Psoas muscle (tissue), 8 donors: ENCODE measurements around the gene ESYT3. TPM values are rescaled to one million over a fixed set of nuclear protein-coding genes. Genes with fewer than 3 reads are reported as not detected.
"Not testable (repeated sequence)": the region's sequence is repeated elsewhere in the genome, so short reads cannot be mapped to it uniquely, and the experiment has no call there.

Experiments
- ATAC-seq, 4 donors: fragments of 200-7000 bp; cut with Tn5 transposase; one replicate each; pipeline ENCODE4 v1.9.1; 2020; ENCODE audit warnings: moderate library complexity in 3 of 4, mild to moderate bottlenecking in 2 of 4
- DNase-seq, 2 donors: peaks; one replicate each; pipeline ENCODE4 v3.0.0-alpha.2; 2020
- H3K27ac ChIP-seq: fragments of 200-600 bp; one replicate; pipeline ENCODE4 v1.8.0; 2022
- H3K27me3 ChIP-seq, 3 donors: fragments of 200-600 bp in 1 of 3; one replicate each; pipeline versions ENCODE4 v1.6.1 to v1.8.0; 2013 to 2022; ENCODE audit warnings: low read length in 2 of 3, mild to moderate bottlenecking in 2 of 3, moderate library complexity in 1 of 3; ENCODE audit not compliant: insufficient read depth in 3 of 3
- H3K36me3 ChIP-seq, 2 donors: fragments of 200-600 bp in 1 of 2; one replicate each; pipeline versions ENCODE4 v1.6.1 to v1.8.0; 2013 to 2022; ENCODE audit warnings: low read depth in 1 of 2, mild to moderate bottlenecking in 1 of 2, moderate library complexity in 1 of 2; ENCODE audit not compliant: insufficient read depth in 1 of 2
- H3K4me1 ChIP-seq: fragments of 200-600 bp; one replicate; pipeline ENCODE4 v1.8.0; 2022
- H3K4me3 ChIP-seq: fragments of 200-600 bp; one replicate; pipeline ENCODE4 v1.8.0; 2022; ENCODE audit warnings: mild to moderate bottlenecking
- H3K9me3 ChIP-seq: fragments of 200-600 bp; one replicate; pipeline ENCODE4 v1.8.0; 2022
- WGBS, 3 donors: extraction: QIAGEN DNeasy Blood & Tissue Kit; methylation state at CpG; one replicate each; pipeline versions ENCODE4 v1.1.6 to v1.1.7; 2013; 5-methylcytosine and 5-hydroxymethylcytosine counted together
- intact Hi-C, 2 donors: fragments of 100-400 bp; cut with DNase I; formaldehyde crosslinking; loops; one replicate each; pipeline versions ENCODE4 v1.11.0 to v1.14.2; 2022
- polyA plus RNA-seq, 3 donors: library from polyadenylated mRNA; stranded (reverse); fragments of 200-250 nt; gene quantifications; one replicate each; pipeline ENCODE4 v1.2.3, GENCODE V29; 2013
- total RNA-seq, 4 donors: library from RNA; stranded (reverse); fragmentation: NEBNext Ultra II Directional in 2 of 4; extraction: Animal tissue kit (Norgen Biotek cat#: 25700) in 2 of 4; gene quantifications; one replicate each; pipeline versions ENCODE4 v1.2.1 to v1.2.4, GENCODE V29; 2021 to 2023
- TF ChIP-seq, protein P1 (sequence below): fragments of 200-600 bp; IDR thresholded peaks from one replicate; pipeline ENCODE4 v1.8.0; 2022; ENCODE audit warnings: antibody characterized with exemption
- donor health status: healthy with polysubstance abuse.
- donor health status: DM: no; HTN: no; CAD: no; lungs with moderate emphysema.
- donor health status: Bipolar disorder and iron deficiency.
- donor health status: healthy.
- donor health status: DM: yes; HTN: yes; CAD: no.
- donor health status: DM: no; HTN: no; CAD: no.
- donor health status: DM: no; HTN: no; CAD: no.
- donor health status: DM: yes; HTN: yes; CAD: no.

Gene ESYT3
- total and polyA plus RNA-seq, 7 donors = 0.35 to 4.5 (median 2.0) TPM

DNA sequence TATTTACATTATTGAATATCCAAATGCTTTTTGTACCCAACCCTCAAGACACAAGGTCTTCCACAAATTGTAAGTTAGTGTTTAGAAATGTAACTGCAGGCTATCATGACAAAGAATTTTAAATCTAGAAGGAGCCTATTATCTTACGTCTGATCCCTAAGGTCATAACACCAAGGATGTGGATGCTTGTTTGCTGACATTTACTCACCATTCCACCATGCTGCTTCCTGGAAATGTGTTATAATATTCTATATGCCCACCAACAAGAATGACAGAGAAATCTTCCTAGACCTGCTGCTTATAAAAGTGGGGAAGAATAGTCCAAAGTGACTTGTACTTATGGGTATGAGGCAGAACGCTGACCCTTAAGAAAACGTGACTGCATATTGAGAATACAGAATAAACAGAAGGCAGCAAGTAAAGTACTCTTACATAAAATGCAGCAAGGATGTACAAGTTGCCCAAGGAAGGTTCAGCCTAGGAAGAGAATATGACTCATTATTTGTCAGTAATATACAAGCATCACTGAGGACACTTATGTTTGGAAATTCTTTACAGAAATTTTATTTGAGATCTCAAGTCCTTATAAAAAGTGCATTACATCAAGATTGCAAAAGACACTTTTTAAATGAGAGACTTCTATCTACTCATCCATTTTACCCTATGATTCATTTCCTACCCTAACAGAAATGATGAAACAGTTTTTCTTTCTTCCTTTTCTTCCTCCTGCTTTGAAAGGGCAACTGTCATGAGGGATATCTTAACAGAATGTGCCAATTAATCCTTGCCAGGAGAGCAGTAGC is 59.6 kb downstream of the ESYT3 start:
- TF ChIP-seq, protein P1, sequence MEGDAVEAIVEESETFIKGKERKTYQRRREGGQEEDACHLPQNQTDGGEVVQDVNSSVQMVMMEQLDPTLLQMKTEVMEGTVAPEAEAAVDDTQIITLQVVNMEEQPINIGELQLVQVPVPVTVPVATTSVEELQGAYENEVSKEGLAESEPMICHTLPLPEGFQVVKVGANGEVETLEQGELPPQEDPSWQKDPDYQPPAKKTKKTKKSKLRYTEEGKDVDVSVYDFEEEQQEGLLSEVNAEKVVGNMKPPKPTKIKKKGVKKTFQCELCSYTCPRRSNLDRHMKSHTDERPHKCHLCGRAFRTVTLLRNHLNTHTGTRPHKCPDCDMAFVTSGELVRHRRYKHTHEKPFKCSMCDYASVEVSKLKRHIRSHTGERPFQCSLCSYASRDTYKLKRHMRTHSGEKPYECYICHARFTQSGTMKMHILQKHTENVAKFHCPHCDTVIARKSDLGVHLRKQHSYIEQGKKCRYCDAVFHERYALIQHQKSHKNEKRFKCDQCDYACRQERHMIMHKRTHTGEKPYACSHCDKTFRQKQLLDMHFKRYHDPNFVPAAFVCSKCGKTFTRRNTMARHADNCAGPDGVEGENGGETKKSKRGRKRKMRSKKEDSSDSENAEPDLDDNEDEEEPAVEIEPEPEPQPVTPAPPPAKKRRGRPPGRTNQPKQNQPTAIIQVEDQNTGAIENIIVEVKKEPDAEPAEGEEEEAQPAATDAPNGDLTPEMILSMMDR = no peak
- Histone ChIP-seq H3K9me3 (no peaks in the 10 kb centered on the region), H3K36me3 (no peaks in the 10 kb centered on the region), H3K4me3 (no peak overlapping the region), H3K27me3 (no peaks in the 10 kb centered on the region), H3K4me1 (peaks cover 31% of the 10 kb centered on the region), H3K27ac (peak overlapping the region; percentile 79)
- DNase-seq = no peak
- WGBS, 3 donors = 61 to 81% (median 62%) methylated on average over 3 of the region's 3 CpGs
- intact Hi-C loops = loop anchor here in 1 of 2 donors (2.0 kb wide), 1 partner anchor 49 kb away; no protein-coding TSS in a partner anchor
- ATAC-seq = peak; percentile 90 to 94 (median 91)

DNA sequence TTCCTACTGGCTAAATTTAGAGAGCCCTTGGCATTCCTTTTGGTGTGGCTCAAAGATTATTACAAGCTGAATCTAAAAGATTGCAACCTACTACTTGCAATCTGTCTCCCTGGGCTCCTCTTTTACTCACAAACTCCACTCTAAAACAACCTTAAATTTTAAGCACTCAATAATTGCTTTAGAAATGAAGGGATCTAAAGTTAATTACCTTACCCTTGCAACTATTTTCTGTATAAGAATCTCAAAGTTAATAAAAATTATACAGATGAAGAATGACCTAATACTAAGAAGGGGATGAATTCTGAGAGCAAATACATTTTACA is 60.2 kb downstream of the ESYT3 start:
- TF ChIP-seq, protein P1 = no peak
- Histone ChIP-seq H3K9me3 (no peaks in the 10 kb centered on the region), H3K27me3 (no peaks in the 10 kb centered on the region), H3K36me3 (peaks cover 0 to 3% of the 10 kb centered on the region in 2 donors), H3K27ac (peak overlapping the region; percentile 79), H3K4me3 (no peak overlapping the region), H3K4me1 (peaks cover 31% of the 10 kb centered on the region)
- intact Hi-C loops = no loop called here
- DNase-seq = no peak
- ATAC-seq = no peak

DNA sequence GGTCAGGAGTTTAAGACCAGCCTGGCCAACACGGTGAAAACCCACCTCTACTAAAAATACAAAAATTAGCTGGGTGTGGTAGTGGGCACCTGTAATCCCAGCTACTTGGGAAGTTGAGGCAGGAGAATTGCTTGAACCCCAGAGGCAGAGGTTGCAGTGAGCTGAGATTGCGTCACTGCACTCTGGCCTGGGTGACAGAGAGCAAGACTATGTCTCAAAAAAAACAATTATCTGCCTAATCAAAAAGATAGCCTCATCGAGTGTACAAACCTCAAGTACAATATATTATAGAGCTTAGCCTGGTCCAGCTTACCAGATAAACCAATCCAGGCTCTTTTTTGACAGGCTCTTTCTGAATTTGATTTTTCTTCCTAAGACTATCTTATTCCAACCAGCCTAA is 61.2 kb downstream of the ESYT3 start:
- WGBS, 3 donors = 72 to 87% (median 73%) methylated on average over 3 of the region's 3 CpGs
- Histone ChIP-seq H3K4me1 (peaks cover 31% of the 10 kb centered on the region), H3K27ac (peak overlapping the region; percentile 79)
- ATAC-seq, intact Hi-C loops, DNase-seq, H3K27me3 ChIP-seq, H3K36me3 ChIP-seq, H3K4me3 ChIP-seq, H3K9me3 ChIP-seq: not testable (repeated sequence)

DNA sequence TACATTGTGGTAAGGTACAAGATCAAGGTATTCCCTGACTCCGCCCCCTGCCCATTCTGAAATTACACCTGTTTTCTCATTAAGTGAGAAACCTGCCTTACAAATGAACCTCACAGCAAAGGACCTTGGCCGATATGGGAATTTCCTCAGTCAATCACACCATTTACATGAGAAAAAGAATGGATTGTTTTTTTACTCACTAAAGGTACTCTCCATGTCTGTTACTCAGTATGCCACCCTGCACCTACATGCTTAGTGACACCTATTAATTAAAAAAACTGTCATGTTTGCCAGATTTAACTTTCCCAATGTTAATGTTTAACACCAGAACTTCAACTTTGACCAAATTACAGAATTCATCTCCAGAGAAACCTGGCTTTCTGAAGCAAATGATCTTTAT is 62.0 kb downstream of the ESYT3 start:
- no peaks in the 10 kb centered on the region for H3K9me3 ChIP-seq
- intact Hi-C loops = no loop called here
- peaks cover 0 to 9% of the 10 kb centered on the region in 2 donors for H3K36me3 ChIP-seq
- WGBS, 3 donors = 89 to 93% (median 92%) methylated on average over 2 of the region's 2 CpGs
- no peak overlapping the region for H3K27ac ChIP-seq
- no peak for DNase-seq
- H3K4me3 ChIP-seq = no peak overlapping the region
- no peaks in the 10 kb centered on the region for H3K27me3 ChIP-seq
- no peak for ATAC-seq
- peaks cover 31% of the 10 kb centered on the region for H3K4me1 ChIP-seq
- TF ChIP-seq, protein P1 = no peak

DNA sequence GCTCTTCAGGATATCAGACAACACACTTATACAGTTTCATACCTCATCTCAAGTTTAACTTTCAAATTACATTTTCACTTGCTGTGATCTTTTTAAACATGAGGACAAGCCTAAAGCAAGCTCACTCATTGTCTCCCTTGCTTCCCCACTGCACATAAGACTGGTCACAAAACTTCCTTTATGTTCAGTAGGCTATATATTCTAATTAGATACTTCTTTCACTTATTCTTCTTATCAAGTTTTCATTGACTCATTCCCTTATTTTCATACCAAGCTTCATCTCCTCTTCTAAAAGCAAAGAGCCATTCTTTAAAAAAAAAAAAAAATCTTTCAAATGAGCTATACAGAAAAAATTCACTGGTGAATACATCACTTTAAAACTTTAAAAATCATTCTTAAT is 62.6 kb downstream of the ESYT3 start:
- DNase-seq = no peak
- Histone ChIP-seq H3K27me3 (no peaks in the 10 kb centered on the region), H3K4me3 (no peak overlapping the region), H3K4me1 (peaks cover 30% of the 10 kb centered on the region), H3K36me3 (peaks cover 0 to 9% of the 10 kb centered on the region in 2 donors), H3K9me3 (no peaks in the 10 kb centered on the region), H3K27ac (no peak overlapping the region)
- TF ChIP-seq, protein P1 = no peak
- ATAC-seq = no peak
- intact Hi-C loops = no loop called here
